Measurements from ENCODE around the gene MAMDC4.
A peak's percentile ranks its signal among the peaks of the same experiment; 100 is the strongest.
"Not testable (repeated sequence)": the region's sequence is repeated elsewhere in the genome, so short reads cannot be mapped to it uniquely, and the experiment has no call there.

The MAMDC4 gene

DNA sequence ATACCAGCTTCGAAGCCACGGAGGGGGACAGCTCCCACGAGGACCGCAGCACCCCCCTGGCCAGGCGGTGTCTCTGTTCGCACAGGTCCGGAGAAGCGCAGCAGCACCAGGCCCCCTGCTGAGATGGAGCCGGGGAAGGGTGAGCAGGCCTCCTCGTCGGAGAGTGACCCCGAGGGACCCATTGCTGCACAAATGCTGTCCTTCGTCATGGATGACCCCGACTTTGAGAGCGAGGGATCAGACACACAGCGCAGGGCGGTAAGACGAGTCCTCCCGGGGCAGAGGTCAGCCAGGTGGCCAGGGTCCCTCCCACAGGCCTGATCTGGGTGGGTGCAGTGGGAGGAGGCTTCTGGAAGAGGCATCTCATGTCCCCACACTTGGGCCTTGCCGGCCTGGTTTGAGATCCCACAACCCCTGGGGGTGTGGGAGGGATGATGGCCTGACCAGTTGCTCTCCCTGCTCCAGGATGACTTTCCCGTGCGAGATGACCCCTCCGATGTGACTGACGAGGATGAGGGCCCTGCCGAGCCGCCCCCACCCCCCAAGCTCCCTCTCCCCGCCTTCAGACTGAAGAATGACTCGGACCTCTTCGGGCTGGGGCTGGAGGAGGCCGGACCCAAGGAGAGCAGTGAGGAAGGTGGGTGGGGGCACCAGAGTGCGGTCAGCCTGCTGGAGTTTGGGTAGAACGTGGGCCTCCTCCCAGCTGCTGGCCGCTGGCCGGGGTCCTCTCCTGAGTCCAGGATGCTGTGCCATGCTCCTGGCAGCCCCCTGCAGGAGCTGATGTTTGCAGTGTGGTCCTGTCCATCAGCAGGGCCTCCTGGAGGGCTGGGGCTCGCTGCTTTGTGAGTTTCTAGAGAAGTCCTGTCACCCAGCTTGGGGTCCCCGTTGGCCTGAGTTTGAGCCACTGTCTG, 12.7 kb upstream of the MAMDC4 start:
- no peak for DNase-seq

DNA sequence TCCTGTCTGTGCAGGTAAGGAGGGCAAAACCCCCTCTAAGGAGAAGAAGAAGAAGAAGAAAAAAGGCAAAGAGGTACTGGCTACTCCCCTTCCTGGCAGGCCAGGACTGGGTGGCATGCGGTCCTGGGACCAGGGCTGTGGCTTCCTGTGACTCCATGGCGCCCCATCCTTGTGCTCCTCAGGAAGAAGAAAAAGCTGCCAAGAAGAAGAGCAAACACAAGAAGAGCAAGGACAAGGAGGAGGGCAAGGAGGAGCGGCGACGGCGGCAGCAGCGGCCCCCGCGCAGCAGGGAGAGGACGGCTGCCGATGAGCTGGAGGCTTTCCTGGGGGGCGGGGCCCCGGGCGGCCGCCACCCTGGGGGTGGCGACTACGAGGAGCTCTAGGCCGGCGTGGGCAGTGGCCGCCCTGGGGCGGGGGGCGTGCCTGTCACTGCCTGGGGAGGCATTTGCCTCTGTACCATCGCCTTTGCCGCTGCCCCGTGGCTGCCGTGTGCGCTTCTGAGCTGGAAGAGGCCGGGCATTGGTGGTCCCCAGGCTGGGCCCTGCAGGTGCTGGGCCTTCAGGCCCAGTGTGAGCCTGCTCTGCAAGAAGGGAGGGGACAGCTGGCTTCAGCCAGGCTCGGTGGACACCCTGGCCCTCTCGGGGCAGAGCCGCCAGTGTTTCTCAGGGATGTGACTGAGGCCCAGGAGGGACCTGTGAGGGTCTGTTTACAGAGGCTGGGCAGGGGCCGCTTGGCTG, 11.8 kb upstream of the MAMDC4 start:
- DNase-seq = no peak

DNA sequence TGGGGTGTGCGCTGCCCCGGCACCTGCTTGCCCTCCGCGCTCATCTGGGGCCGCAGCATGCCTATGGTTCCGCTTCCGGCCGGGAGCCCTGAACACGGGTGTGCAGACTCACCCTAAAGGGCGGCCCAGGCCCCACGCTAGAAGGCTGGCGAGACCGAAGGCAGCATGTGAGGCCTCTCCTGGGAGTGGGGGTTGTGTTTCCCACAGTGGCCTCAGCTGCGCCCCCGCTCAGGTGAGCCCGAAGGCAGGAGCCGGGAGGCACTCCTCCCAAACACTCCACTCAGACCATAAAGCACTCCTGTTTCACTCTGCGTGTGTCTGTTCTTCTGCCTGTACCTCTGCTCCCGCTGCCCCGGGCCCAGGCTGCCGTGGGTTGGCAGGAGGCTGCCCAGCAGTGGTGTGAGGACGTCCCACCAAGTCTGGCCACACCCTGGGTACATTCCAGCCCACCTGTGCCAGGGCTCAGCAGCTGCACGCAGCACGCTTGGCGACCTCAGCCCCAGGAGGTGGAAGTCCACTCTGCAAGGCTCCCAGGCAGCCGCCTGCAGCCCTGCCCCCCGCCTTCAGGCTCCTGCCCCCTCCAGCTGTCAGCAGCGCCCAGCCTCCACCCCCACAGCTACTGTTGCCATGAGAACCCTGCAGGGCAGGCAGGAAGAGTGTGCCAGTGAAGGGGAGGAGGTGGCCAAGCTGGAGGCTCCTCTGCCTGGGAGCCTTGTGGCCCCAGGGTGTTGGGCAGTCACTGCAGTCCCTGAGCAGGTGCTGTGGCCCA, 11.1 kb upstream of the MAMDC4 start:
- DNase-seq = no peak

DNA sequence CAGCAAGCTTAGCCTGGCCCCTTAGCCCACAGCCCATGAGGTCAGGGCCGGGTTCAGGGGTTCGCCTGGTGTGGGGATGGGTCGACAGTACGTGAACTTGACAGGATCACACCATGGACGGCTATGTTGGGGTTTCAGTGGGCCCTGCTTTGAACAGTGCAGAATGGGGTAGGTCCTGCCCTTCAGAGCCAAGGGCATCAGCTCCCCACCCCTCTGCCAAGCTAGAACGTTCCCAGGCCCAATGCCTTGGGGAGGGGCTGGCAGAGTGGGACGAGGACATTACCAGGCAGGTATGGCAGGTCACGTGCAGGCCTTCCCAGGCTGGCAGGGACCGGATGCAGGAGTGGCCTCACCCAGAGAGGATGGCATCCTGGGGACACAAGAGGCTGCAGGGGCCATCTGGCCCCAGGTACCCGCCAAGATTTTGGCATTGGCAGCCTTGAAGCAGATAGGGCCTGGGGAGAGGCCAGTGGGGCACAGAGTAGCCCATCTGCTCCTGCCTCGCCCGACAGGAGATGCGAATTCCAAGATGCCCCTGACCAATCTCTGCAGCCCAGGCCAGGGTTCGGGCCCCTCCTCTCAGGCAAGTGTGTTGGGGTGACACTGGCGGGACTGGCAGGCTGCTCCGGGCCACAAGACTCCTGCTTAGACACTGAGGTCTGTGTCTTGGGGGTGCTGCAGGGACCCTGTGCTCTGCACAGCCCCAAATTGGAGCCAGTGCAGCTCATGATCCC, 10.3 kb upstream of the MAMDC4 start:
- not testable (repeated sequence) for DNase-seq

DNA sequence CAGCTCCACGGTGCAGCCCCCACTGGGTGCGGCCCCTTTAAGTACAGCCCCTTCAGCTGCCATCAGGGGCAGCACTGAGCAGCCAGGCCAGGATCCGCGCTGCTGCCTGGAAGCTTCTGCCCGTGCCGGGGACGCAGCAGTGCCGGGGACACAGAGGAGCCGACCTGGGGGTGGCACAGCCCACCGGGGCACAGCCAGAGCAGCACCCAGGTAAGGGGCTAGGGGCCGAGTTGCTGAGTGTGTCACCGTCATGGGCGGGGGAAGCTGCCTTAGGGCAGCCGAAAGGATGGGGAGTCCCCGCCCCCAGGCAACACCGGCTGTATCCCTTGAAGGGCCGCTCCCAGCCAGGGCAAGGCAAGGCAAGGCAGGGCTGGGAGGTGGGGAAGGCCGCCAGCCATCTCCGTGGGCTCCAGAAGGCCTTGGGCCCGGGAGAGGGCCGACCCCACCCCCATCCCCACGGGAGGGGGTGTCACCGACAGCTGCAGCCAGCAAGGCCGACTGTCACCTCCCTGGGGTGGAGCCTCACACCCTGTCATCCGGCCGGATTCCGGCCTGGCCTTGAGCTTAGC, 9.7 kb upstream of the MAMDC4 start, which contains the start of gene AJM1:
TSS of gene AJM1 (plus strand) at position 99 of the 569 bp plus-strand sequence. CDS start 1,937 bp downstream, outside the sequence.
- peak; percentile 25 for DNase-seq

DNA sequence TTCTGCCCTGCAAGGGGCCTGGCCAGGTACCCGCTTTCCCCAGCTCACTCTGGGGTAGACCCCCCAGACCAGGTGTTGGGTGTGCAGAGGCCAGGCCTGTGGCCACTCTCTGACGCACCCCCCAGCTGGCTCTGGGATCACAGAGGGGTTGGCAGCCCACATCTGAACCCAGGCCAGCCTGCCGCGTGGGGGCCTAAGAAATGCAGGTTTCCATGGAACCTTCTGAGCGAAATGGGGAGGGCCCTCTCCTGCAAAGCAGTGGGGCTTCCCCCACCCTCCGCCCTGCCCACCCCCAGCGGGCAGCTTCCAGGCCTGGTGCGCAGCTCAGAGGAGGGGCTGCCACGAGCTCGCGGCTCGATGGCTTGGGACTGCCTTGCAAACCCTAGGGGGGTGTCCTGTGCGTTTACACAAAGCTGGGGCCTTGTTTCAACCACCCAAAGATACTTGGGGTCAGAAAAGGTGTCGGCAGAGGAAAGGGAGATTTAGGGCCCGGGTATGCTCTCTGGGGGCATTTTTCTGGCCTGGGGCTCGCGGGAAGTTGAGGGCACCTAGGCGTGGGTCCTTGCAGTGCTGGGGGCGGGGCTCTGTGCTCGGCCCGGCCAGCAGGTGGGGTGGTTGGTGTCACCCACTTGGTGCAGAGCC, 8.9 kb upstream of the MAMDC4 start:
- DNase-seq = not testable (repeated sequence)

DNA sequence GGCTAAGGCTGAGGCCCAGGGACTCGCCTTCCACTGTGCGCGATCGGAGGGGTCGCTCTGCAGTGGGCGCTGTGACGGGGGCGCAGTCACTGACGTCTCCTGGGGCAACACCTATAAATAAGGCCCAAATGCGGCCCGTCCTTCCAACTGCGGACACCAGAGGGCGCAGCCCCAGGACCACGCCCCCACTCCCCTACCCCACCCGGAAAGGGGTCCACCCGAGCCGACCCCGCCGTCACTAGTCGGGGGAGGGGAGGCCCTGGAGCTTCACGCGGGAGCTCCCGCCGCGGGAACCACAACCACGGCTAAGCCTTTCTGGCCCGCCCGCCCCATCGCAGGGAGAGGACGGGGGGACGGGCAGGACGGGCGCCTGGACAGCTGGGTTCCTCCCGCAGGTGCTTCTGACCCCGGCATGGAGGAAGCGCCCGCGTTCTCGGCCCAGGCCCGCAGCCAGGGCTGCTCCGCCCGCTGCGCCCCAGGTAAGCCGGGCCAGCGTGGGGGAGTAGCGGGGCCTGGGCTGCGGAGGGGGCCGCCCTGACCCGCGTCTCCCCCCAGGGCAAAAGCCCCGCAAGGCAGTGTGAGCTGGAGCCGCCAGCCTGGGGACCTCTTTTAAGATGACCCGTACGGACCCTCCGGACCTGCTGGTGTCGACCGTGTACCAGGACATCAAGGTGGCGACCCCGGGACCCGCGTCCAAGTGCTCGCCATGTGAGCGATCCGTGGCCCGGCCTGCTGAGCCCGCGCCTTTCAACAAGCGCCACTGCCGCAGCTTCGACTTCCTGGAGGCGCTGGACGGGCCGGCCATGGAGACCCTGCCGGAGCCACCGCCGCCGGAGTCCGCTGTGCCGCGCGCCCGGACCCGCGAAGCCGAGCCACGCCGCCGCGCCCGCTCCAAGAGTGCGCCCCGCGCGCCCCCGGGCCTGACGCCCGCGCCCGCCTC, 8.1 kb upstream of the MAMDC4 start:
- not testable (repeated sequence) for DNase-seq

DNA sequence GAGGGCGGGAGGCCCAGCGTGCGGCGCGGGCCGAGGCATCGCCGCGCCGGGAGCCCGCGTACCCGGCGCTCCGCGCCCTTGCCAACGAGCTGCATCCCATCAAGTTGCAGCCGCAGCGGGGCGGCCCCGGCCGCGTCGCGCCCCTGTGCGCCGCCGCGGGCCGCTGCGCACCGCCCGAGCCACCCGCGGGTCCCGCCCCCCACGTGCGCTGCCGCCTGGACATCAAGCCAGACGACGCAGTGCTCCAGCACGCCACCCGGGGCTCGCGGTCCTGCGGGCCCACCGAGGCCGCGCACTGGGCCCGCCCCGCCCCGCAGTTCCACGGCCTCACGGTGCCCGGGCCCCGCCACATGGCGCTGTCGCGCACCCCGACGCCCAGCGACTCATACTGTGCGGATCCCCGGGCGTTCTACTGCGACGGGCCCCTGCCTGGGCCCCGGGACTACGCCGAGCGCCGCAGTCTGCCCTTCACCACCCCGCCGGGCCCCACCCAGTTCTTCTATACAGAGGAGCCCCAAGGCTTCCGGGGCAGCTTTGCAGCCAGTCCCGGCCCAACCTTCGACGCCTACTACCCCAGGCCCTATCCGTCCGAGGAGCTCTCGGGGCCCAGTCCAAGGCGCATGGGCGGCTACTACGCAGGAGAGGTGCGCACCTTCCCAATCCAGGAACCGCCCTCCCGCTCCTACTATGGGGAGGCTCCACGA, 7.2 kb upstream of the MAMDC4 start:
- no peak for DNase-seq

DNA sequence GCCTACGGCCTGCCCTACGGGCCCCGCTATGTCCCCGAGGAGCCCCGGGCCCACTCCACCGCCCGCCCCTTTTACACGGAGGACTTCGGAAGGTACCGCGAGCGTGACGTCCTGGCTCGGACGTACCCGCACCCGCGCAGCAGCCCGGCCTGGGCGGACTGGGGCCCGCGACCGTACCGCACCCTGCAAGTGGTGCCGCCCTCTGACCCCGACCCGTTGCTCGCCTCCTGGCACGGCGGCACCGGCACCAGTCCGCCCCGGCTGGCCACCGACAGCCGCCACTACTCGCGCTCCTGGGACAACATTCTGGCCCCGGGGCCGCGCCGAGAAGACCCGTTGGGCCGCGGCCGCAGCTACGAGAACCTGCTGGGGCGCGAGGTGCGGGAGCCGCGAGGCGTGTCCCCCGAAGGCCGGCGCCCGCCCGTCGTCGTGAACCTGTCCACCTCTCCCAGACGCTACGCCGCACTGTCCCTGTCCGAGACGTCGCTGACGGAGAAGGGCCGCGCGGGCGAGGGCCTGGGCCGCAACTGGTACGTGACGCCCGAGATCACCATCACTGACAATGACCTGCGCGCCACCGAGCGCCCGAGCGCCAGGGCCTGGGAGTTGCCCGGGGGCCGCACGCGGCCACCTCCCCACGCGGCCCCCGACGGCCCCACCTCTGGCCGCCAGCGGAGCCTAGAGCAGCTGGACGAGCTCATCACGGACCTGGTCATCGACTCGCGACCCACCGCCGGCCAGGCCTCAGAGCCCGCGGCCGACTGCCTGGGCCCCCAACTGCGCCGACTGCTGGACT, 6.5 kb upstream of the MAMDC4 start:
- no peak for DNase-seq

DNA sequence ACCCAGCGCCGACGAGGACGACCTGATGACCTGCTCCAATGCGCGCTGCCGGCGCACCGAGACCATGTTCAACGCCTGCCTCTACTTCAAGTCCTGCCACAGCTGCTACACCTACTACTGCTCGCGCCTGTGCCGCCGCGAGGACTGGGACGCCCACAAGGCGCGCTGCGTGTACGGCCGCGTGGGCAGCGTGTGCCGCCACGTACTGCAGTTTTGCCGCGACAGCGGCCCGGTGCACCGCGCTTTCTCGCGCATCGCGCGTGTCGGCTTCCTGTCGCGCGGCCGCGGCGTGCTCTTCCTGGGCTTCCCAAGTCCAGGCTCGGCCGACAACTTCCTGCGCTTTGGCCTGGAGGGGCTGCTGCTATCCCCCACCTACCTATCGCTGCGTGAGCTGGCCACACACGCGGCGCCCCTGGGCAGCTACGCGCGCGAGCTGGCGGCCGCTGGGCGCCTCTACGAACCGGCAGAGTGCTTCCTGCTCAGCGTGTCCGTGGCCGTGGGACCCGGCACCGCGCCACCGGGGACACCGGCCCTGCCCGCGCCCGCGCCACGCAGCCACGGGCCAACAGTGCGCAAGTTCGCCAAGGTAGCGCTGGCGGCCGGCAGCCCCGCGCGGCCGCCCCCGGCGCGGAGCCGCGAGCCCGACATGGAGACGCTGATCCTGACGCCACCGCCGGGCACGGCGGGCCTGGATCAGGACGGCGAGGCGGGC, 5.6 kb upstream of the MAMDC4 start:
- DNase-seq = no peak

DNA sequence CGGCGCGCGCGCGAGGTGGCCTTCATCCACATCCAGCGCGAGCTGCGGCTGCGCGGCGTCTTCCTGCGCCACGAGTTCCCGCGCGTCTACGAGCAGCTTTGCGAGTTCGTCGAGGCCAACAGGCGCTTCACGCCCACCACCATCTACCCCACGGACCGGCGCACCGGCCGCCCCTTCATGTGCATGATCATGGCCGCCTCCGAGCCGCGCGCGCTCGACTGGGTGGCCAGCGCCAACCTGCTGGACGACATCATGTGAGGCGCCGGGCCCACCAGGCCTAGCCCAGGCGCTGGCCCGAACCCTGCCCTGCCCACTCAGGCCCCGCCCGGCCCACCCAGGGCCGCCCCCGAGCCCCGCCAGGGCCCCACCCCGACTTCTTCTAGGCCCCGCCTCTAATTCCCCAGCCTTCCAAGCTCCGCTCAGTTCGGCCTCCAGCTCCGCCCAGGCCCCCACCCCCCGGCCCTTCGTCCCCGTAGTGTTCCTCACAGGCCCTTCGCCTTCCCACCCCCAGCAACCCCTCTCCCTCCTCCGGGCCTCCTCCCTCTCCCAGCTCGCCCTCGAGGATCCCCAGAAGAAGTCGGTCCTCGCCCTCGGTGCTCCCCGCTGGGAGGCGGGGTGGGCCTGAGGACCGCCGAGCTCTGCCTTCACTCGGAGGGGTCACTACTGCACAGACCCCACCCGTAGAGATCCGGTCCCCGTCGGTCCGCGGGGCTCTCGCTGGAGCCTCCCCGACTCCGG, 4.9 kb upstream of the MAMDC4 start:
- DNase-seq = no peak

DNA sequence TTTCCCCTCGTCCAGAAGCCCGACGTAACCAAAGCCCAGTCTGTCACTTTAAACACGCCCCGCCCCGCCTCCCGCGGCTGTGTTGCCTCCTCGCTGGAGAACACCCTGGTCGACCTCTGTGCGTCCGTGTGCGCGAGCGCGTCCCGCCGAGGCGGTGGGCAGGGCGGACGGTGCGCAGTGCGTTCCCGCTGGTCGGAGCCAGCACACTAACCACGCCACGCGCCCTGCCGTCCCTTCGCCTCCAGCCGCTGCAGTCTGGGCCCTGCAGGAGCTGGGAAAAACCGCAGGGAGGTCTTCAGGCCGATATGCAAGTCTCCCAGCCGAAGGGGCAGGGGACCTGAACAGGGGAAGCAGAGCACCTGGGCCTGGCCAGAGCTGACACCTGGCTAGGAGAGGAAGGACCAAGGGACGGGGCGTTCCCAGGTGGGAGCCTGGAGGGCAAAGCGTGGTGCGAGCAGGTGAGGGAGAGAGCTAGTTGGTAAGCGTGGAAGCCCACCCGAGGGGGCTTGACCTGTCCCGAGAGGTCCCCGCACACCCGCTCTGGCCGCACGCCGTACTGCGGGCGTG, 4.2 kb upstream of the MAMDC4 start:
- DNase-seq = no peak

DNA sequence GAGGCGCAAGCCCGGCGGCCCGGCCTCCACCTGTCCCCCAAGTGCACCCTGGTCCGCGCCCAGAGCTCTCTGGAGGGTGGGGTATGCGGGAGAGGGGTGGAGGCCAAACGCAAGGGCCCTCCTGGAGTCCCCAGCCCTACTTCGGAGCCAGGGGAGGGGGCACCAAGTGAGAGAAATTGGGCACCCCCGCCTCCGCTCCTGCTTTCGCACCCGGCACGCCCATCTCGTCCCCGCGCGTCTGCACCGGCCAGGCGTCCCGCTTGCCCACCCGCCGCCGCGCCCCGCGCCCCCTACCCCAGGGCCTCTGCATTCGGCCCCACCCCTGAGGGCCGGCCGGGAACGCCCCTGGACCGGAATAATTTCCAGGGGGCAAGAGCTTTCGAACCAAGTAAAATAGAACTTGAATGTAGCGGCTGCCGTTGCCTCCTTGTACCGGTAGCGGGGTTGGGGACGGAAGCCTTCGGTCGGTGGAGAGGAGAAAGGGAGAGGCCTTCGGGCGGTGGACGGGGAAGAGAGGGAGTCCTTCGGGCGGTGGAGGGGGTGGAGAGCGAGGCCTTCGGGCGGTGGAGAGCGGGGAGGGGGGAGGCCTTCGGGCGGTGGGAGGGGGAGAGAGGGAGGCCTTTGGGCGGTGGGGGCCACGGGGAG, 3.6 kb upstream of the MAMDC4 start:
- no peak for DNase-seq

DNA sequence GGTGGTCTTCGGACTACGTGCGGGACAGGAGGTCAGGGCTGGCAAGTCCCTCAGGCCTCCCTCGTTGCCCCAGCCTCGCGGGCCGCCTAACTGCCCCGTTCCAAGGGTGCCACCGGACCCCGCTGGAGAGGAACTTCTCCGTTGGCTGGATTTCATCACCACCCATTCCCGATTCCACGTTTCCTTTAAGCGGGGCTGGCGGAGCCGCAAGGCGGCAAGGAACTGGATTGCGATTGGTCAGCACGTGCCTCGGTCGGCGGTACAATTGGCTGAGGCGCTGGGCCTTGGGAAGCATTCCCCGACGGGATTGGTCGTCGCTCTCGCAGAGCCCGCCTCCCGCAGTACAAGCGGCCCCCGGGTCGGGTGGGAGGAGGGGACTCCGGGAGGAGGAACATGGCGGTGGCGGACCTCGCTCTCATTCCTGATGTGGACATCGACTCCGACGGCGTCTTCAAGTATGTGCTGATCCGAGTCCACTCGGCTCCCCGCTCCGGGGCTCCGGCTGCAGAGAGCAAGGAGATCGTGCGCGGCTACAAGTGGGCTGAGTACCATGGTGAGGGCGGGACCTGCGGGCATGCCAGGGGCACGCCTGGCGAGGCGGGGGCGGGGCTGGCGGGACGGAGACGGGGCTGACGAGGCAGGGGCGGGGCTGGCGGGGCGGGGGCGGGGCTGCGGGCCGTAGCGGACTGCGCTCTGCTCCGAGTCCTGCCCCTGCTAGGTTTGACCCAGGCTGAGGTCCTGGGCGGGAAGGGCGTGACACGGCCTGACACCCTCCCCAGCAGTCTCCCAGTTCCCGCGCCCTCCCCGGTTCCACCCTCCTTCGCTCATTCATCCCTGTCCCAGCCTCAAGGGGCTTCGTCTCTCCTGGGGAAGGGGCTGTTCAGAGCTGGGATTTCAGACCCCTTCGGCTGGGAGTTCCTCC, 2.8 kb upstream of the MAMDC4 start, which contains the start of gene PHPT1:
TSS of gene PHPT1 (plus strand) at position 372 of the 922 bp plus-strand sequence. CDS start at position 394, 22 bp downstream.
- DNase-seq = peak; percentile 94

Measured in NK-92 treated with Interleukin-12 subunit alpha and Interleukin-12 subunit beta, amount 100 ng/mL, for 24 hours (cell line).